ENCODE measurements around the gene OTUD7B.
A peak's percentile ranks its signal among the peaks of the same experiment; 100 is the strongest.

The OTUD7B gene

DNA sequence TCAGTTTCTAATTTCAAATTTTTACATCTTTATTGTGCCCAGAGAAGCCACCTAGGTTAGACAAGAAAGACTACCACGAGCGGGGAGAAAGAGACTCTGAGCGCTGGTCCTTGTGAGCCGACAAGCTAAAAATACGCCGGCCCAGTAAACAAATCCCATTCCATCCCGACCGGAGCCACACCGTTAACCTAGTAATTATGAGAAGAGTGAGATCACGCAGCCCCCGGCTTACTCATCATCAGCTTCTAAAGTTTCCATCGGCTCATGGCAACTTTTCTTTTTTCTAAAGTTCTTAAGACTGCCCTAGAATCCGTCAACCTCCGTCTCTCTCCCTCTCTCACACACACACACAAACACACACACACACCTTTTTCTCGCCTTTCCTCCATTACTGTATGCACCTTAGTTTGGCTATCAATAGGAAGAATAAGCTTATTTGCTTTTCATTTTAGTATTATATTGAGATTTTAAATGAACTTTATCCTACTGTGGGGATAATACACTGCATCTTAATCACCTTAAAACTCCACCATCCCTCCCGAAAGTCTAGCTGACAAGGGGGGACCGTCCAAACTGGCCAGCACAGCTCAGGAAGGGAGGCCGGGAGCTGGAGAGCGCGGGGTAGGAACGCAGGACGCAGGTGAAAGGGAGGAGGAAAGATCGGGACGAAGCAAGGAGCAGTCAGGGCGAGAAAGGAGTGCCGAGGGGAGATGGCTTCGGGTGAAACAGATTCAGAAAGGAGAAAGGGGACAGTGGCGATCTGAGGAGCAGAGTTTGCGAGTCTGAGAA is 728 bp downstream of the OTUD7B start:
- ATAC-seq = peak; percentile 68
- no peak for TF ChIP-seq GLIS3 (CRISPR knock-in tag; IDR thresholded peaks at IDR 0.05)
- TF ChIP-seq ISL1 (CRISPR knock-in tag; IDR thresholded peaks at IDR 0.05) = no peak
- no peak for TF ChIP-seq ZNF8 (CRISPR knock-in tag; IDR thresholded peaks at IDR 0.05)
- no peak for TF ChIP-seq TCF4 (CRISPR knock-in tag; IDR thresholded peaks at IDR 0.05; ENCODE audit: borderline replicate concordance)
- no peak for TF ChIP-seq CSDC2 (CRISPR knock-in tag; IDR thresholded peaks at IDR 0.05)
- no peak for TF ChIP-seq ZNF70 (CRISPR knock-in tag; IDR thresholded peaks at IDR 0.05)
- TF ChIP-seq ARNTL (CRISPR knock-in tag; IDR thresholded peaks at IDR 0.05; ENCODE audit: borderline replicate concordance, low read depth) = no peak
- TF ChIP-seq ZFP3 (CRISPR knock-in tag; IDR thresholded peaks at IDR 0.05) = no peak
- TF ChIP-seq, protein P1, sequence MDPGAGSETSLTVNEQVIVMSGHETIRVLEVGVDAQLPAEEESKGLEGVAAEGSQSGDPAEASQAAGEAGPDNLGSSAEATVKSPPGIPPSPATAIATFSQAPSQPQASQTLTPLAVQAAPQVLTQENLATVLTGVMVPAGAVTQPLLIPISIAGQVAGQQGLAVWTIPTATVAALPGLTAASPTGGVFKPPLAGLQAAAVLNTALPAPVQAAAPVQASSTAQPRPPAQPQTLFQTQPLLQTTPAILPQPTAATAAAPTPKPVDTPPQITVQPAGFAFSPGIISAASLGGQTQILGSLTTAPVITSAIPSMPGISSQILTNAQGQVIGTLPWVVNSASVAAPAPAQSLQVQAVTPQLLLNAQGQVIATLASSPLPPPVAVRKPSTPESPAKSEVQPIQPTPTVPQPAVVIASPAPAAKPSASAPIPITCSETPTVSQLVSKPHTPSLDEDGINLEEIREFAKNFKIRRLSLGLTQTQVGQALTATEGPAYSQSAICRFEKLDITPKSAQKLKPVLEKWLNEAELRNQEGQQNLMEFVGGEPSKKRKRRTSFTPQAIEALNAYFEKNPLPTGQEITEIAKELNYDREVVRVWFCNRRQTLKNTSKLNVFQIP (CRISPR knock-in tag; IDR thresholded peaks at IDR 0.05; ENCODE audit: borderline replicate concordance, low read depth) = no peak
- TF ChIP-seq, protein P2, sequence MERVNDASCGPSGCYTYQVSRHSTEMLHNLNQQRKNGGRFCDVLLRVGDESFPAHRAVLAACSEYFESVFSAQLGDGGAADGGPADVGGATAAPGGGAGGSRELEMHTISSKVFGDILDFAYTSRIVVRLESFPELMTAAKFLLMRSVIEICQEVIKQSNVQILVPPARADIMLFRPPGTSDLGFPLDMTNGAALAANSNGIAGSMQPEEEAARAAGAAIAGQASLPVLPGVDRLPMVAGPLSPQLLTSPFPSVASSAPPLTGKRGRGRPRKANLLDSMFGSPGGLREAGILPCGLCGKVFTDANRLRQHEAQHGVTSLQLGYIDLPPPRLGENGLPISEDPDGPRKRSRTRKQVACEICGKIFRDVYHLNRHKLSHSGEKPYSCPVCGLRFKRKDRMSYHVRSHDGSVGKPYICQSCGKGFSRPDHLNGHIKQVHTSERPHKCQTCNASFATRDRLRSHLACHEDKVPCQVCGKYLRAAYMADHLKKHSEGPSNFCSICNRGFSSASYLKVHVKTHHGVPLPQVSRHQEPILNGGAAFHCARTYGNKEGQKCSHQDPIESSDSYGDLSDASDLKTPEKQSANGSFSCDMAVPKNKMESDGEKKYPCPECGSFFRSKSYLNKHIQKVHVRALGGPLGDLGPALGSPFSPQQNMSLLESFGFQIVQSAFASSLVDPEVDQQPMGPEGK (CRISPR knock-in tag; IDR thresholded peaks at IDR 0.05; ENCODE audit: borderline replicate concordance) = no peak
- TF ChIP-seq ZFP30 (CRISPR knock-in tag; IDR thresholded peaks at IDR 0.05) = no peak
- no peak for TF ChIP-seq PPARA (CRISPR knock-in tag; IDR thresholded peaks at IDR 0.05; ENCODE audit: borderline replicate concordance)
- TF ChIP-seq, protein P3, sequence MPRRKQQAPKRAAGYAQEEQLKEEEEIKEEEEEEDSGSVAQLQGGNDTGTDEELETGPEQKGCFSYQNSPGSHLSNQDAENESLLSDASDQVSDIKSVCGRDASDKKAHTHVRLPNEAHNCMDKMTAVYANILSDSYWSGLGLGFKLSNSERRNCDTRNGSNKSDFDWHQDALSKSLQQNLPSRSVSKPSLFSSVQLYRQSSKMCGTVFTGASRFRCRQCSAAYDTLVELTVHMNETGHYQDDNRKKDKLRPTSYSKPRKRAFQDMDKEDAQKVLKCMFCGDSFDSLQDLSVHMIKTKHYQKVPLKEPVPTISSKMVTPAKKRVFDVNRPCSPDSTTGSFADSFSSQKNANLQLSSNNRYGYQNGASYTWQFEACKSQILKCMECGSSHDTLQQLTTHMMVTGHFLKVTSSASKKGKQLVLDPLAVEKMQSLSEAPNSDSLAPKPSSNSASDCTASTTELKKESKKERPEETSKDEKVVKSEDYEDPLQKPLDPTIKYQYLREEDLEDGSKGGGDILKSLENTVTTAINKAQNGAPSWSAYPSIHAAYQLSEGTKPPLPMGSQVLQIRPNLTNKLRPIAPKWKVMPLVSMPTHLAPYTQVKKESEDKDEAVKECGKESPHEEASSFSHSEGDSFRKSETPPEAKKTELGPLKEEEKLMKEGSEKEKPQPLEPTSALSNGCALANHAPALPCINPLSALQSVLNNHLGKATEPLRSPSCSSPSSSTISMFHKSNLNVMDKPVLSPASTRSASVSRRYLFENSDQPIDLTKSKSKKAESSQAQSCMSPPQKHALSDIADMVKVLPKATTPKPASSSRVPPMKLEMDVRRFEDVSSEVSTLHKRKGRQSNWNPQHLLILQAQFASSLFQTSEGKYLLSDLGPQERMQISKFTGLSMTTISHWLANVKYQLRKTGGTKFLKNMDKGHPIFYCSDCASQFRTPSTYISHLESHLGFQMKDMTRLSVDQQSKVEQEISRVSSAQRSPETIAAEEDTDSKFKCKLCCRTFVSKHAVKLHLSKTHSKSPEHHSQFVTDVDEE (CRISPR knock-in tag; IDR thresholded peaks at IDR 0.05) = no peak
- no peak for TF ChIP-seq TOX (CRISPR knock-in tag; IDR thresholded peaks at IDR 0.05; ENCODE audit: borderline replicate concordance)
- TF ChIP-seq ZC3H10 (CRISPR knock-in tag; IDR thresholded peaks at IDR 0.05) = no peak
- TF ChIP-seq ZNF565 (CRISPR knock-in tag; conservative IDR thresholded peaks at IDR 0.05; ENCODE audit: low read depth) = no peak
- TF ChIP-seq, protein P4, sequence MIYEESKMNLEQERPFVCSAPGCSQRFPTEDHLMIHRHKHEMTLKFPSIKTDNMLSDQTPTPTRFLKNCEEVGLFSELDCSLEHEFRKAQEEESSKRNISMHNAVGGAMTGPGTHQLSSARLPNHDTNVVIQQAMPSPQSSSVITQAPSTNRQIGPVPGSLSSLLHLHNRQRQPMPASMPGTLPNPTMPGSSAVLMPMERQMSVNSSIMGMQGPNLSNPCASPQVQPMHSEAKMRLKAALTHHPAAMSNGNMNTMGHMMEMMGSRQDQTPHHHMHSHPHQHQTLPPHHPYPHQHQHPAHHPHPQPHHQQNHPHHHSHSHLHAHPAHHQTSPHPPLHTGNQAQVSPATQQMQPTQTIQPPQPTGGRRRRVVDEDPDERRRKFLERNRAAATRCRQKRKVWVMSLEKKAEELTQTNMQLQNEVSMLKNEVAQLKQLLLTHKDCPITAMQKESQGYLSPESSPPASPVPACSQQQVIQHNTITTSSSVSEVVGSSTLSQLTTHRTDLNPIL (CRISPR knock-in tag; IDR thresholded peaks at IDR 0.05; ENCODE audit: low read depth) = no peak
- TF ChIP-seq RARB (CRISPR knock-in tag; IDR thresholded peaks at IDR 0.05) = no peak

DNA sequence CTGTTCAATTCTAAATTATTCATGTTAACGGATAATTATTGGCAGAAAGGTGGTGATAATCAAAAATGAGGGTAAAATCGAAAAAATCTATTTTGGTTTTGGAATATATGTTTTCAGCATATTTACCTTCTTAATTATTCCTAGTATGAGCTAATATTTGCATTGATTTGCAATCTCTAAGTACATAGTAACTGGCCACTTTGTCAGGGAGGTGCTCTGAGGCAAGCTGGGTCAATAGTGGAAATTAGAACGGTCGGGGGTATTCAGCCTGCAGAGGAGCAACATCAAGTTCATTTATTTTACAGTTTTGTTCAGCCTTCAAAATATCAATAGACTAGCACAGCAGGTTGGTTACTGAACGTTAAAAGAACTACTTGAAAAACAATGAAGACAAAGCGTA is 1.8 kb downstream of the OTUD7B start:
- TF ChIP-seq ARNTL (CRISPR knock-in tag; IDR thresholded peaks at IDR 0.05; ENCODE audit: borderline replicate concordance, low read depth) (no peak), TCF4 (CRISPR knock-in tag; IDR thresholded peaks at IDR 0.05; ENCODE audit: borderline replicate concordance) (no peak), BACH2 (CRISPR knock-in tag; IDR thresholded peaks at IDR 0.05; ENCODE audit: borderline replicate concordance) (no peak), ZC3H10 (CRISPR knock-in tag; IDR thresholded peaks at IDR 0.05) (no peak), GLIS3 (CRISPR knock-in tag; IDR thresholded peaks at IDR 0.05) (no peak), PPARA (CRISPR knock-in tag; IDR thresholded peaks at IDR 0.05; ENCODE audit: borderline replicate concordance) (no peak), ZNF70 (CRISPR knock-in tag; IDR thresholded peaks at IDR 0.05) (no peak), ZNF565 (CRISPR knock-in tag; conservative IDR thresholded peaks at IDR 0.05; ENCODE audit: low read depth) (no peak), CSDC2 (CRISPR knock-in tag; IDR thresholded peaks at IDR 0.05) (no peak)
- TF ChIP-seq, protein P5, sequence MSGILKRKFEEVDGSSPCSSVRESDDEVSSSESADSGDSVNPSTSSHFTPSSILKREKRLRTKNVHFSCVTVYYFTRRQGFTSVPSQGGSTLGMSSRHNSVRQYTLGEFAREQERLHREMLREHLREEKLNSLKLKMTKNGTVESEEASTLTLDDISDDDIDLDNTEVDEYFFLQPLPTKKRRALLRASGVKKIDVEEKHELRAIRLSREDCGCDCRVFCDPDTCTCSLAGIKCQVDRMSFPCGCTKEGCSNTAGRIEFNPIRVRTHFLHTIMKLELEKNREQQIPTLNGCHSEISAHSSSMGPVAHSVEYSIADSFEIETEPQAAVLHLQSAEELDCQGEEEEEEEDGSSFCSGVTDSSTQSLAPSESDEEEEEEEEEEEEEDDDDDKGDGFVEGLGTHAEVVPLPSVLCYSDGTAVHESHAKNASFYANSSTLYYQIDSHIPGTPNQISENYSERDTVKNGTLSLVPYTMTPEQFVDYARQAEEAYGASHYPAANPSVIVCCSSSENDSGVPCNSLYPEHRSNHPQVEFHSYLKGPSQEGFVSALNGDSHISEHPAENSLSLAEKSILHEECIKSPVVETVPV (CRISPR knock-in tag; IDR thresholded peaks at IDR 0.05) = no peak
- TF ChIP-seq, protein P1 (CRISPR knock-in tag; IDR thresholded peaks at IDR 0.05; ENCODE audit: borderline replicate concordance, low read depth) = no peak
- TF ChIP-seq, protein P4 (CRISPR knock-in tag; IDR thresholded peaks at IDR 0.05; ENCODE audit: low read depth) = no peak
- TF ChIP-seq, protein P3 (CRISPR knock-in tag; IDR thresholded peaks at IDR 0.05) = no peak
- no peak for ATAC-seq
